Gastrocnemius medialis (tissue), 4 donors: ENCODE measurements around the gene RAPGEF1.

Source experiments
- CTCF ChIP-seq, 5 experiments: fragments of 450-650 bp in 3 of 5; fragments of 200-600 bp in 2 of 5; sonication (generic) in 2 of 5; IDR thresholded peaks in 4 of 5; conservative IDR thresholded peaks in 1 of 5; 1 replicate in 4 of 5; 2 replicates in 1 of 5; pipeline ENCODE4 v1.5.1; 2016 to 2019; ENCODE audit warnings: antibody characterized with exemption in 5 of 5, mild to moderate bottlenecking in 3 of 5, moderate library complexity in 3 of 5
- POLR2A ChIP-seq, 2 donors: fragments of 450-650 bp; IDR thresholded peaks; one replicate each; pipeline ENCODE4 v1.6.1; 2017; ENCODE audit warnings: antibody characterized with exemption in 2 of 2, mild to moderate bottlenecking in 2 of 2, moderate library complexity in 2 of 2

- TF ChIP-seq CTCF (IDR thresholded peaks at IDR 0.05 in 4 of 5, conservative IDR thresholded peaks at IDR 0.05 in 1 of 5) (no peak), POLR2A (IDR thresholded peaks at IDR 0.05) (no peak)
These were observed 126.0 kb downstream of the RAPGEF1 start for GRCh38 chr9:131613921-131614320.
